Breast epithelium (tissue), 3 donors: ENCODE results near the gene DNAJB13.

ENCODE experiments used
- CTCF ChIP-seq, 3 donors: fragments of 450-650 bp; IDR thresholded peaks; one replicate each; pipeline ENCODE4 v1.5.1; 2016 to 2017; ENCODE audit warnings: antibody characterized with exemption in 3 of 3, mild to moderate bottlenecking in 3 of 3, moderate library complexity in 3 of 3
- POLR2A ChIP-seq: fragments of 450-650 bp; IDR thresholded peaks from one replicate; pipeline ENCODE4 v1.6.1; 2016; ENCODE audit warnings: antibody characterized with exemption, mild to moderate bottlenecking, moderate library complexity
- POLR2AphosphoS5 ChIP-seq, 3 donors: sonication (generic); formaldehyde crosslinking; IDR thresholded peaks; one replicate each; pipeline ENCODE4 v1.6.1; 2017; ENCODE audit warnings: antibody characterized with exemption in 3 of 3

- TF ChIP-seq POLR2AphosphoS5 (IDR thresholded peaks at IDR 0.05), result no peak
- TF ChIP-seq CTCF (IDR thresholded peaks at IDR 0.05), result no peak
- no peak for TF ChIP-seq POLR2A
Observed at GRCh38 chr11:73996161-73996747, 45.4 kb downstream of the DNAJB13 start.
